ENCODE data around the gene SCD5.

SCD5 gene

DNA sequence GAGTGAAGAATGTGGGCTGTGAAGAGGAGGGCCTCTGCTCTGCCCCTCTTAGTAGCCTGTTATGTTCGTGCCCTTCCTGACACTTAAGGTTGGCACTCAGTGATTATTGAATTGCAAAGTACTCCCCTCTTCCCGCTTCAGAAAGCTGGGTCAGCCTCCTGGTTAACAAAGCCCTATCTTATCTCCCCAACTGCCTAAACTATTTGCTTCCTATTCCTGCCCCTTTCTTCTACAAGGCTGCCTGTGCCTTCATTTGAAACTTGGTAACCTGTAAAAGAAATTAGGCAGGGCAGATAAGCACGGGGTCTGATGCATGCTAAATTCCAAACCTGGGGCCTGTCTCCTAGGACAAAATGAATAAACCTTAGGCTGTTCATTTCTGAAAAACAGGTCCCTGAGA lies 213.7 kb downstream of the SCD5 start:
- no peak for DNase-seq

DNA sequence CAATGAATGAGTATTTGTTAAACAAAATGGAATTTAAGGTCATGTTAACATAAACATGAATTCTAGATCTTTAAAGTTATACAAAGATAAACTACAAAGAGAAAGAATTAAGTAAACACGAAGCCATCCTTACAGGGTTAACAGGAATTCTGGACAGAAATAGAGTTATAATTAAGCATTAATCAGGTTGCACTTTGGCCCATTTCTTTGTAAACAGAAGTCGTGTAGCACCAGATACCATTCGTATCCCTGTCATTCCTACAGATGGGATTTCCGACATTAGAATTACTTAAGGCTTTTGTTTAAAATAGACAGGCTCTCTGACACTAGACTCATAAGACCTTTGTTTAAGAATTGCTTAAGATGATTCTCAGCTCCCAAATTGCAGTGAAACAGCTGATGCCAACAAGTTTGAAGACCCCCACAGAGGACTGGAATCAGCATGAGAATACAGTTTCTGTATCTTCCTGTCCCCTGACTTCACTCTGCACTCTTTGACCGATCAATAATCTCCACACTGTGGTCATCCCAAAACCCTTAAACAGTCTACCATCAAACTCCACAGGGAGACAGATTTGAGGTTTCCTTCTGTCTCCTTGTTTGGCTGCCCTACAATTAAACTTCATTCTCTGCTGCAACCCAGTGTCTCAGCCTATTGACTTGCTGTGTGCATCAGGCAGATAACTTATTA lies 214.6 kb downstream of the SCD5 start:
- no peak for DNase-seq

DNA sequence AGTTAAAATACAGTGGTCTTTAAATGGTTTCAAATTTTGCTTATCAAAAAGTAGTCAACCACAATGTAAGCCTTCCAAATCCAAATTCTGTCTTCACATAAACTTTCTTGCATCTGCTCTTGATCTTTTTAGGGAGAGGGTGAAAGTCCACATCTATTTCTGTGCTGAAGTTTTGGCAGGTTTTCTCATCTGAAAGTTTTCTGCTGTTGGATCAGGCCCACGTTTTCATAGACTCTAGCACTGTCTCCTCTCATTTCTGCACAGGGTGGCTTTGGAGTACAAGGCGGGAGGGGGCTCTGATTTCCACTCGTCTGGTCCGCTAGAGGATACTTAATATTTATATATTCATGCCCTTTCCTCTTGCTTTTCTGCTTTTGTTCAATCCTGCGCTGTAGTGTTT lies 218.7 kb downstream of the SCD5 start:
- DNase-seq: no peak
